Cardiac septum (tissue), 1 donor: Measurements from ENCODE around the gene MGAT1. TPM values are rescaled to one million over a fixed set of nuclear protein-coding genes. Genes with fewer than 3 reads are reported as not detected.
"Not testable (repeated sequence)": the region's sequence is repeated elsewhere in the genome, so short reads cannot be mapped to it uniquely, and the experiment has no call there.

Experiments used
- DNase-seq: peaks from one replicate; pipeline ENCODE4 v3.0.0-alpha.2; 2020; ENCODE audit warnings: low spot score
- intact Hi-C: fragments of 100-400 bp; cut with DNase I; formaldehyde crosslinking; loops from one replicate; pipeline ENCODE4 v1.14.0; 2022
- total RNA-seq: library from RNA; stranded (reverse); fragmentation: NEBNext Ultra II Directional; extraction: Animal tissue kit (Norgen Biotek cat#: 25700); gene quantifications from one replicate; pipeline ENCODE4 v1.2.1, GENCODE V29; 2021
- donor health status: DM: no; HTN: no; CAD: no.

Gene MGAT1
- total RNA-seq, 1 donor from 2014 or later = 66.0 TPM

GRCh38 chr5:180791611-180792213, 10.9 kb downstream of the MGAT1 start:
- intact Hi-C loops = no loop called here
- no peak for DNase-seq

GRCh38 chr5:180790524-180790923, 12.1 kb downstream of the MGAT1 start:
- no peak for DNase-seq
- intact Hi-C loops = no loop called here

- intact Hi-C loops = no loop called here
- DNase-seq = no peak
These were observed 12.6 kb downstream of the MGAT1 start for GRCh38 chr5:180790020-180790419.

GRCh38 chr5:180788651-180789410, 13.8 kb downstream of the MGAT1 start:
- intact Hi-C loops = loop anchor here (5.0 kb wide), 2 partner anchors 73 to 368 kb away; partner anchors contain the start of gene ZFP62
- DNase-seq = not testable (repeated sequence)

GRCh38 chr5:180787711-180788431, 14.7 kb downstream of the MGAT1 start:
- intact Hi-C loops = loop anchor here (5.0 kb wide), 2 partner anchors 74 to 369 kb away; partner anchors contain the start of gene ZFP62
- DNase-seq = no peak

- no peak for DNase-seq
- intact Hi-C loops = loop anchor here (5.0 kb wide), 2 partner anchors 76 to 371 kb away; partner anchors contain the start of gene ZFP62
These were observed 15.8 kb downstream of the MGAT1 start for GRCh38 chr5:180786531-180787398.

GRCh38 chr5:180785794-180786221, 16.8 kb downstream of the MGAT1 start:
- DNase-seq = no peak
- intact Hi-C loops = loop anchor here (5.0 kb wide), 2 partner anchors 76 to 371 kb away; partner anchors contain the start of gene ZFP62

- intact Hi-C loops = loop anchor here (5.0 kb wide), 2 partner anchors 77 to 372 kb away; partner anchors contain the start of gene ZFP62
- DNase-seq = no peak
These were observed 17.4 kb downstream of the MGAT1 start for GRCh38 chr5:180785121-180785781.

- intact Hi-C loops = loop anchor here (5.0 kb wide), 2 partner anchors 78 to 373 kb away; partner anchors contain the start of gene ZFP62
These were observed 18.0 kb downstream of the MGAT1 start for GRCh38 chr5:180784497-180785097.

GRCh38 chr5:180783340-180784052, 19.1 kb downstream of the MGAT1 start:
- intact Hi-C loops = no loop called here

More at GRCh38 chr5:180784497-180785097, 18.0 kb downstream of the MGAT1 start:
- peak; percentile 88 for DNase-seq

GRCh38 chr5:180782748-180783147, 19.9 kb downstream of the MGAT1 start:
- no peak for DNase-seq
- intact Hi-C loops = no loop called here

More at GRCh38 chr5:180783340-180784052, 19.1 kb downstream of the MGAT1 start:
- DNase-seq = no peak

GRCh38 chr5:180781900-180782326, 20.7 kb downstream of the MGAT1 start:
- DNase-seq, intact Hi-C loops: not testable (repeated sequence)

GRCh38 chr5:180779985-180780610, 22.5 kb downstream of the MGAT1 start:
- intact Hi-C loops = no loop called here
- no peak for DNase-seq

- intact Hi-C loops = no loop called here
- DNase-seq = no peak
These were observed 25.1 kb downstream of the MGAT1 start for GRCh38 chr5:180777475-180777874.

GRCh38 chr5:180776376-180776775, 26.2 kb downstream of the MGAT1 start:
- intact Hi-C loops = no loop called here
- DNase-seq = no peak

GRCh38 chr5:180775624-180776023, 27.0 kb downstream of the MGAT1 start:
- intact Hi-C loops = no loop called here
- no peak for DNase-seq

- intact Hi-C loops = no loop called here
- DNase-seq = no peak
These were observed 30.8 kb downstream of the MGAT1 start for GRCh38 chr5:180771839-180772238.
